ENCODE data around the gene SDK1. TPM values are rescaled to one million over a fixed set of nuclear protein-coding genes. Genes with fewer than 3 reads are reported as not detected.
A peak's percentile ranks its signal among the peaks of the same experiment; 100 is the strongest.

SDK1 gene
- total RNA-seq, 1 experiment from 2014 or later: 9.3 TPM

DNA sequence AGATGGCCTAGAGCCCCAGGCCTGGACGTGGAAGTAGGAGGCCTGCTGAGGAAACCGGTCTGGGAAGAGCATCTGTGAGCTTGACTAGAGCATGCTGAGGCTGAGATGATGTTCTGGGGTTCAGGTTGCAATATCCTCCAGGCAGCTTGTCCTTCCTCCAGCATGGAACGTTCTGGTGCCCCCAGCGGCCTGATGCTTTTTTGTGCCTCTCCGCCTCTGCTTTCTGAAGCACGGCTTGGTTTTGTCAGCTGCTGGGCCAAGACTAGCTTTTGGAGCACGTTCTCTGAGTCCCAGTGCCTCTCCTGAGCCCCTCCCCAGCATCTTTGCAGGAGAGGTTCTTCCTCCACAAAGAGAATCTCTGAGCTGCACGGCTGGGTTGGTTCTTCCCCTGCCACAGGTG is 699.1 kb downstream of the SDK1 start:
- no peaks in the 10 kb centered on the region for H3K27me3 Mint-ChIP-seq (ENCODE audit: low read depth)
- ChIA-PET POLR2A (no interaction called here), CTCF (interaction anchor here (0.7 to 1.4 kb wide), 10 partner anchors 9 to 103 kb away, joined by 3 to 7 read pairs (median 4); no protein-coding TSS in a partner anchor)
- H3K27ac Mint-ChIP-seq: no peak overlapping the region
- TF ChIP-seq ZNF317 (CRISPR knock-in tag; IDR thresholded peaks at IDR 0.05; ENCODE audit: borderline replicate concordance, low read depth) (no peak), ESRRA (CRISPR knock-in tag; IDR thresholded peaks at IDR 0.05; ENCODE audit: borderline replicate concordance) (no peak), USF1 (CRISPR knock-in tag; IDR thresholded peaks at IDR 0.05) (no peak), ZSCAN18 (CRISPR knock-in tag; IDR thresholded peaks at IDR 0.05) (no peak), FOXP1 (CRISPR knock-in tag; IDR thresholded peaks at IDR 0.05; ENCODE audit: borderline replicate concordance) (no peak), ZNF396 (CRISPR knock-in tag; IDR thresholded peaks at IDR 0.05; ENCODE audit: borderline replicate concordance) (no peak), FOXK1 (CRISPR knock-in tag; IDR thresholded peaks at IDR 0.05) (no peak), PRDM15 (CRISPR knock-in tag; IDR thresholded peaks at IDR 0.05) (no peak), FOXJ3 (CRISPR knock-in tag; IDR thresholded peaks at IDR 0.05; ENCODE audit: borderline replicate concordance) (no peak), NR1H2 (CRISPR knock-in tag; IDR thresholded peaks at IDR 0.05) (no peak), GRHL2 (CRISPR knock-in tag; IDR thresholded peaks at IDR 0.05; ENCODE audit: insufficient replicate concordance, severe bottlenecking) (no peak), SOX15 (CRISPR knock-in tag; IDR thresholded peaks at IDR 0.05) (no peak), E2F5 (CRISPR knock-in tag; IDR thresholded peaks at IDR 0.05) (no peak), CBFB (CRISPR knock-in tag; IDR thresholded peaks at IDR 0.05; ENCODE audit: low read depth) (no peak), MXD4 (CRISPR knock-in tag; IDR thresholded peaks at IDR 0.05; ENCODE audit: borderline replicate concordance) (no peak)
- TF ChIP-seq, protein P1, sequence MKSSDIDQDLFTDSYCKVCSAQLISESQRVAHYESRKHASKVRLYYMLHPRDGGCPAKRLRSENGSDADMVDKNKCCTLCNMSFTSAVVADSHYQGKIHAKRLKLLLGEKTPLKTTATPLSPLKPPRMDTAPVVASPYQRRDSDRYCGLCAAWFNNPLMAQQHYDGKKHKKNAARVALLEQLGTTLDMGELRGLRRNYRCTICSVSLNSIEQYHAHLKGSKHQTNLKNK (CRISPR knock-in tag; IDR thresholded peaks at IDR 0.05): no peak
- TF ChIP-seq, protein P2, sequence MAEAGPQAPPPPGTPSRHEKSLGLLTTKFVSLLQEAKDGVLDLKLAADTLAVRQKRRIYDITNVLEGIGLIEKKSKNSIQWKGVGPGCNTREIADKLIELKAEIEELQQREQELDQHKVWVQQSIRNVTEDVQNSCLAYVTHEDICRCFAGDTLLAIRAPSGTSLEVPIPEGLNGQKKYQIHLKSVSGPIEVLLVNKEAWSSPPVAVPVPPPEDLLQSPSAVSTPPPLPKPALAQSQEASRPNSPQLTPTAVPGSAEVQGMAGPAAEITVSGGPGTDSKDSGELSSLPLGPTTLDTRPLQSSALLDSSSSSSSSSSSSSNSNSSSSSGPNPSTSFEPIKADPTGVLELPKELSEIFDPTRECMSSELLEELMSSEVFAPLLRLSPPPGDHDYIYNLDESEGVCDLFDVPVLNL (CRISPR knock-in tag; IDR thresholded peaks at IDR 0.05; ENCODE audit: borderline replicate concordance, low read depth): no peak
- TF ChIP-seq, protein P3, sequence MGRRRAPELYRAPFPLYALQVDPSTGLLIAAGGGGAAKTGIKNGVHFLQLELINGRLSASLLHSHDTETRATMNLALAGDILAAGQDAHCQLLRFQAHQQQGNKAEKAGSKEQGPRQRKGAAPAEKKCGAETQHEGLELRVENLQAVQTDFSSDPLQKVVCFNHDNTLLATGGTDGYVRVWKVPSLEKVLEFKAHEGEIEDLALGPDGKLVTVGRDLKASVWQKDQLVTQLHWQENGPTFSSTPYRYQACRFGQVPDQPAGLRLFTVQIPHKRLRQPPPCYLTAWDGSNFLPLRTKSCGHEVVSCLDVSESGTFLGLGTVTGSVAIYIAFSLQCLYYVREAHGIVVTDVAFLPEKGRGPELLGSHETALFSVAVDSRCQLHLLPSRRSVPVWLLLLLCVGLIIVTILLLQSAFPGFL (CRISPR knock-in tag; IDR thresholded peaks at IDR 0.05; ENCODE audit: borderline replicate concordance): no peak
- TF ChIP-seq, protein P4, sequence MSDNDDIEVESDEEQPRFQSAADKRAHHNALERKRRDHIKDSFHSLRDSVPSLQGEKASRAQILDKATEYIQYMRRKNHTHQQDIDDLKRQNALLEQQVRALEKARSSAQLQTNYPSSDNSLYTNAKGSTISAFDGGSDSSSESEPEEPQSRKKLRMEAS (CRISPR knock-in tag; IDR thresholded peaks at IDR 0.05): no peak
- TF ChIP-seq, protein P5, sequence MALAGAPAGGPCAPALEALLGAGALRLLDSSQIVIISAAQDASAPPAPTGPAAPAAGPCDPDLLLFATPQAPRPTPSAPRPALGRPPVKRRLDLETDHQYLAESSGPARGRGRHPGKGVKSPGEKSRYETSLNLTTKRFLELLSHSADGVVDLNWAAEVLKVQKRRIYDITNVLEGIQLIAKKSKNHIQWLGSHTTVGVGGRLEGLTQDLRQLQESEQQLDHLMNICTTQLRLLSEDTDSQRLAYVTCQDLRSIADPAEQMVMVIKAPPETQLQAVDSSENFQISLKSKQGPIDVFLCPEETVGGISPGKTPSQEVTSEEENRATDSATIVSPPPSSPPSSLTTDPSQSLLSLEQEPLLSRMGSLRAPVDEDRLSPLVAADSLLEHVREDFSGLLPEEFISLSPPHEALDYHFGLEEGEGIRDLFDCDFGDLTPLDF (CRISPR knock-in tag; IDR thresholded peaks at IDR 0.05): no peak
- ATAC-seq (peak; percentile 27; the same call in 1 of the 2 replicates), DNase-seq (ENCODE audit: low spot score) (peak; percentile 22)
- no peak overlapping the region for H3K4me3 Mint-ChIP-seq
- H3K36me3 Mint-ChIP-seq: no peaks in the 10 kb centered on the region
- peaks cover 5% of the 10 kb centered on the region for H3K4me1 Mint-ChIP-seq
- no peaks in the 10 kb centered on the region for H3K9me3 Mint-ChIP-seq

All from WTC11 (cell line).